Left cardiac atrium (tissue), 4 donors: ENCODE data around the gene STIP1. TPM values are rescaled to one million over a fixed set of nuclear protein-coding genes. Genes with fewer than 3 reads are reported as not detected.

Experiments used
- ATAC-seq, 2 donors: fragments of 200-7000 bp; cut with Tn5 transposase; one replicate each; pipeline ENCODE4 v1.9.1; 2020; ENCODE audit warnings: mild to moderate bottlenecking in 2 of 2, moderate library complexity in 2 of 2
- DNase-seq: peaks from one replicate; pipeline ENCODE4 v3.0.0-alpha.2; 2020
- intact Hi-C, 2 donors: fragments of 100-400 bp; cut with DNase I; formaldehyde crosslinking; loops; one replicate each; pipeline versions ENCODE4 v1.14.1 to v1.15.1; 2022 to 2023
- total RNA-seq, 2 donors: library from RNA; stranded (reverse); fragmentation: NEBNext Ultra II Directional; extraction: Animal tissue kit (Norgen Biotek cat#: 25700); gene quantifications; one replicate each; pipeline ENCODE4 v1.2.1, GENCODE V29; 2021
- donor health status: DM: no; HTN: yes; CAD: no.
- donor health status: DM: no; HTN: yes; CAD: no; lungs with severe emphysema.
- donor health status: DM: yes; HTN: yes; CAD: no.
- donor health status: Dilated cardiomyopathy.

STIP1 gene
- total RNA-seq, 2 donors from 2014 or later, result 102 to 125 TPM

GRCh38 chr11:64211181-64211872 lies 25.4 kb downstream of the STIP1 start:
- DNase-seq, result no peak
- intact Hi-C loops, result no loop called here
- ATAC-seq, result no peak

- intact Hi-C loops, result no loop called here
- no peak for ATAC-seq
- no peak for DNase-seq
These were observed 30.9 kb downstream of the STIP1 start for GRCh38 chr11:64216879-64217278.

GRCh38 chr11:64218628-64219353 lies 32.8 kb downstream of the STIP1 start:
- DNase-seq (no peak), ATAC-seq (no peak)
- intact Hi-C loops, result no loop called here

- DNase-seq (no peak), ATAC-seq (no peak)
- intact Hi-C loops, result no loop called here
These were observed 33.3 kb downstream of the STIP1 start for GRCh38 chr11:64219354-64219684.

- ATAC-seq (no peak), DNase-seq (no peak)
- intact Hi-C loops, result no loop called here
These were observed 33.8 kb downstream of the STIP1 start for GRCh38 chr11:64219755-64220154.

GRCh38 chr11:64220271-64220670 lies 34.3 kb downstream of the STIP1 start:
- intact Hi-C loops, result no loop called here
- DNase-seq (no peak), ATAC-seq (no peak)

GRCh38 chr11:64220798-64221197 lies 34.8 kb downstream of the STIP1 start:
- ATAC-seq, result no peak
- intact Hi-C loops, result no loop called here
- peak; percentile 22 for DNase-seq

- intact Hi-C loops, result no loop called here
- ATAC-seq, result no peak
- no peak for DNase-seq
These were observed 36.7 kb downstream of the STIP1 start for GRCh38 chr11:64222651-64223000.

GRCh38 chr11:64223001-64223651 lies 37.2 kb downstream of the STIP1 start:
- intact Hi-C loops, result no loop called here
- DNase-seq, result no peak
- no peak for ATAC-seq

GRCh38 chr11:64224151-64224890 lies 38.4 kb downstream of the STIP1 start:
- DNase-seq, result no peak
- no peak for ATAC-seq
- intact Hi-C loops, result no loop called here

GRCh38 chr11:64224891-64225607 lies 39.1 kb downstream of the STIP1 start:
- intact Hi-C loops, result no loop called here
- DNase-seq (no peak), ATAC-seq (peak in 1 of 2 donors; percentile 0)

- ATAC-seq, result peak; percentile 83 to 86
- peak; percentile 92 for DNase-seq
- intact Hi-C loops, result no loop called here
These were observed 39.9 kb downstream of the STIP1 start, which contains the start of the genes NUDT22 and TRPT1 for GRCh38 chr11:64225608-64226506. Gene NUDT22 (plus strand): TSS chr11:64226274. CDS start chr11:64226653, 379 bp downstream. Gene TRPT1 (minus strand): TSS chr11:64226186. CDS start chr11:64225860, 326 bp downstream.

GRCh38 chr11:64226507-64227051 lies 40.6 kb downstream of the STIP1 start:
- peak; percentile 70 for DNase-seq
- peak; percentile 28 to 39 for ATAC-seq
- intact Hi-C loops, result no loop called here

- no peak for DNase-seq
- intact Hi-C loops, result no loop called here
- ATAC-seq, result no peak
These were observed 41.5 kb downstream of the STIP1 start for GRCh38 chr11:64227405-64227956.

- no peak for ATAC-seq
- intact Hi-C loops, result no loop called here
- DNase-seq, result no peak
These were observed 43.2 kb downstream of the STIP1 start for GRCh38 chr11:64229090-64229743.

- ATAC-seq (no peak), DNase-seq (no peak)
- intact Hi-C loops, result no loop called here
These were observed 43.8 kb downstream of the STIP1 start for GRCh38 chr11:64229744-64230170.
